Ectodermal cell (in vitro differentiated cells): ENCODE measurements around the gene SKIL.

Source experiments
- H3K27ac ChIP-seq: 2 replicates; pipeline ENCODE4 v1.7.0; 2013; ENCODE audit warnings: mild to moderate bottlenecking, low read depth, low read length; ENCODE audit not compliant: insufficient read depth, poor library complexity, severe bottlenecking
- H3K27me3 ChIP-seq: 2 replicates; pipeline ENCODE4 v1.7.0; 2013; ENCODE audit warnings: mild to moderate bottlenecking, low read length; ENCODE audit not compliant: insufficient read depth, control insufficient read depth, poor library complexity, severe bottlenecking
- H3K36me3 ChIP-seq: one replicate; pipeline ENCODE4 v1.7.0; 2013; ENCODE audit warnings: low read length; ENCODE audit not compliant: control insufficient read depth, insufficient read depth
- H3K4me1 ChIP-seq: one replicate; pipeline ENCODE4 v1.7.0; 2013; ENCODE audit warnings: low read length; ENCODE audit not compliant: control insufficient read depth, insufficient read depth
- H3K4me3 ChIP-seq: 2 replicates; pipeline ENCODE4 v1.7.0; 2013; ENCODE audit warnings: low read depth, low read length, control low read depth; ENCODE audit not compliant: insufficient read depth
- H3K9me3 ChIP-seq: 2 replicates; pipeline ENCODE4 v1.7.0; 2013; ENCODE audit warnings: mild to moderate bottlenecking, low read length, moderate library complexity; ENCODE audit not compliant: control insufficient read depth
- WGBS, 2 experiments: methylation state at CpG; one replicate each; pipeline ENCODE4 v1.1.7; 2013; ENCODE audit warnings: missing lambda C conversion rate in 2 of 2; 5-methylcytosine and 5-hydroxymethylcytosine counted together

The SKIL gene

GRCh38 chr3:170360916-170361315, 3.4 kb downstream of the SKIL start:
- no peak overlapping the region for H3K4me3 ChIP-seq
- peaks cover 23% of the 10 kb centered on the region for H3K27me3 ChIP-seq
- no peaks in the 10 kb centered on the region for H3K9me3 ChIP-seq
- WGBS, 2 experiments, result 75 to 76% methylated on average over 5 of the region's 5 CpGs
- H3K4me1 ChIP-seq, result peaks cover 5% of the 10 kb centered on the region
- no peaks in the 10 kb centered on the region for H3K36me3 ChIP-seq
- H3K27ac ChIP-seq, result no peak overlapping the region

- no peaks in the 10 kb centered on the region for H3K4me1 ChIP-seq
- no peak overlapping the region for H3K27ac ChIP-seq
Observed at GRCh38 chr3:170361711-170362110, 4.2 kb downstream of the SKIL start.

GRCh38 chr3:170363471-170363994, 6.0 kb downstream of the SKIL start:
- Histone ChIP-seq H3K36me3 (no peaks in the 10 kb centered on the region), H3K4me1 (no peaks in the 10 kb centered on the region), H3K27ac (no peak overlapping the region), H3K27me3 (peaks cover 13% of the 10 kb centered on the region), H3K4me3 (no peak overlapping the region), H3K9me3 (no peaks in the 10 kb centered on the region)
- 91 to 93% methylated on average over 11 of the region's 11 CpGs for WGBS, 2 experiments

More at GRCh38 chr3:170361711-170362110, 4.2 kb downstream of the SKIL start:
- H3K36me3 ChIP-seq, result no peaks in the 10 kb centered on the region
- H3K9me3 ChIP-seq, result no peaks in the 10 kb centered on the region
- H3K4me3 ChIP-seq, result no peak overlapping the region
- peaks cover 19% of the 10 kb centered on the region for H3K27me3 ChIP-seq
- WGBS, 2 experiments, result 89 to 93% methylated on average over 6 of the region's 6 CpGs

GRCh38 chr3:170364965-170365364, 7.5 kb downstream of the SKIL start:
- Histone ChIP-seq H3K27ac (no peak overlapping the region), H3K36me3 (no peaks in the 10 kb centered on the region), H3K27me3 (no peaks in the 10 kb centered on the region), H3K4me1 (no peaks in the 10 kb centered on the region), H3K4me3 (no peak overlapping the region), H3K9me3 (no peaks in the 10 kb centered on the region)
- WGBS, 2 experiments, result 92 to 97% methylated on average over 4 of the region's 4 CpGs

GRCh38 chr3:170367797-170368196, 10.3 kb downstream of the SKIL start:
- Histone ChIP-seq H3K27ac (no peak overlapping the region), H3K4me3 (no peak overlapping the region), H3K27me3 (no peaks in the 10 kb centered on the region), H3K36me3 (no peaks in the 10 kb centered on the region), H3K4me1 (no peaks in the 10 kb centered on the region), H3K9me3 (no peaks in the 10 kb centered on the region)
- 94 to 100% methylated on average over 1 of the region's 4 CpGs for WGBS, 2 experiments

- Histone ChIP-seq H3K27ac (no peak overlapping the region), H3K4me1 (no peaks in the 10 kb centered on the region), H3K27me3 (no peaks in the 10 kb centered on the region), H3K4me3 (no peak overlapping the region), H3K36me3 (no peaks in the 10 kb centered on the region), H3K9me3 (no peaks in the 10 kb centered on the region)
- WGBS, 2 experiments, result 98 to 99% methylated on average over 1 to 2 of the region's 2 CpGs
Observed at GRCh38 chr3:170368921-170369320, 11.4 kb downstream of the SKIL start.

- WGBS, 2 experiments, result 88 to 96% methylated on average over 2 of the region's 2 CpGs
- Histone ChIP-seq H3K9me3 (no peaks in the 10 kb centered on the region), H3K27ac (no peak overlapping the region), H3K27me3 (no peaks in the 10 kb centered on the region), H3K4me1 (no peaks in the 10 kb centered on the region), H3K4me3 (no peak overlapping the region), H3K36me3 (no peaks in the 10 kb centered on the region)
Observed at GRCh38 chr3:170372190-170372879, 14.8 kb downstream of the SKIL start.

- Histone ChIP-seq H3K36me3 (no peaks in the 10 kb centered on the region), H3K27ac (no peak overlapping the region)
- 80 to 96% methylated on average over 1 of the region's 1 CpG for WGBS, 2 experiments
Observed at GRCh38 chr3:170383567-170383966, 26.1 kb downstream of the SKIL start.

GRCh38 chr3:170386468-170386867, 29.0 kb downstream of the SKIL start:
- WGBS, 2 experiments, result 90 to 92% methylated on average over 3 of the region's 3 CpGs
- H3K27me3 ChIP-seq, result no peaks in the 10 kb centered on the region
- no peaks in the 10 kb centered on the region for H3K9me3 ChIP-seq
- no peak overlapping the region for H3K4me3 ChIP-seq
- H3K27ac ChIP-seq, result no peak overlapping the region
- H3K4me1 ChIP-seq, result no peaks in the 10 kb centered on the region
- H3K36me3 ChIP-seq, result no peaks in the 10 kb centered on the region

More at GRCh38 chr3:170383567-170383966, 26.1 kb downstream of the SKIL start:
- no peak overlapping the region for H3K4me3 ChIP-seq
- H3K4me1 ChIP-seq, result no peaks in the 10 kb centered on the region
- H3K27me3 ChIP-seq, result no peaks in the 10 kb centered on the region
- H3K9me3 ChIP-seq, result no peaks in the 10 kb centered on the region

GRCh38 chr3:170387950-170388349, 30.4 kb downstream of the SKIL start:
- Histone ChIP-seq H3K36me3 (no peaks in the 10 kb centered on the region), H3K27me3 (no peaks in the 10 kb centered on the region)

More at GRCh38 chr3:170387950-170388349, 30.4 kb downstream of the SKIL start:
- no peak overlapping the region for H3K4me3 ChIP-seq
- no peaks in the 10 kb centered on the region for H3K9me3 ChIP-seq
- no peaks in the 10 kb centered on the region for H3K4me1 ChIP-seq
- H3K27ac ChIP-seq, result no peak overlapping the region
